SH-SY5Y (cell line): ENCODE results near the gene KCNJ5.

Experiments
- GATA2 ChIP-seq: IDR thresholded peaks from 2 replicates; pipeline ENCODE4 v1.6.1; 2011; ENCODE audit warnings: mild to moderate bottlenecking, low read depth, low read length
- GATA3 ChIP-seq: IDR thresholded peaks from 2 replicates; pipeline ENCODE4 v1.6.1; 2011; ENCODE audit warnings: low read depth, mild to moderate bottlenecking, low read length, moderate library complexity

DNA sequence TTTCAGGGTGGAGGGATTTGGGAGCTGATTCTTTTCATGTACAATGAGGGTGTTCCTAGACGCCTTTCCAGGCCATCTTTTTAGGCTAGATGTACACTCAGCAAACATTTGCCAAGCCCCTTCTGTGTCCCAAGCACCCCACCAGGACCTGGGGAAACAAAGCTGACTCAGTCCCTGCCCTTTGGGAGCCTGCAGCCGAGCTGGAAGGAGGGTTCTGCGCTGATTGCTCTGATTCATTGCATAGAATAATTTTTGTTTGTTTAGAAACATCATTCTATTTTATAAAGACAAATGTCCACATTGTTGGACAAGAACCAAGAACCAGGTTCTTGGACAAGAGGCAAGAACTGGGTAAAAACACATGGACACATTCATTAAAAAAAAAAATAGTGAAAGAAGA, 34.8 kb downstream of the KCNJ5 start:
- TF ChIP-seq GATA3 (no peak), GATA2 (no peak)
